NCI-H2107 treated with DMSO at 0.1 percent for 48 hours (cell line): ENCODE data around the gene NAV1.
"Not testable (repeated sequence)": the region's sequence is repeated elsewhere in the genome, so short reads cannot be mapped to it uniquely, and the experiment has no call there.

Experiments used
- DNase-seq: peaks from one replicate; lab custom pipeline; 2025; ENCODE audit not compliant: unreplicated experiment; lab: John Stamatoyannopoulos, UW

NAV1 gene

GRCh38 chr1:201562659-201563405 is 23.9 kb downstream of the NAV1 start:
- DNase-seq, result no peak

DNA sequence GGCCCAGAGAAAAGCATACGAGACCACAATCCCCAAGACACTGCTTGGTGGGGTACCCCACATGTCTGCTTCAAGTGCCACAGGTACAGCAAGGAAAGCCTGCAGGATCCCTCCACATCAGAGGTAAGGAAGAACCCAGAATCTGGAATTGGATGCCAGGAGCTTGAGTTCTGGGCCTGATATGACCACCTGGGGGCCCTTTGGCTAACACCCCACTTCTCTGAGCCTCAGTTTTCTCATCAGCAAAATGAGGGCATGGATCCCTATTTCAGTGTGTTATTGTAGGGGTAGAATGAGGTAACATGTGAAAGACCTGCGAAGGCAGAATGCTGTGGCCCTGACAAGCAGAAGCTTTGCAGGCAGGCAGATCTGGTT is 24.5 kb downstream of the NAV1 start:
- DNase-seq, result no peak

- DNase-seq, result no peak
Observed at GRCh38 chr1:201563941-201564340, 25.0 kb downstream of the NAV1 start.

DNA sequence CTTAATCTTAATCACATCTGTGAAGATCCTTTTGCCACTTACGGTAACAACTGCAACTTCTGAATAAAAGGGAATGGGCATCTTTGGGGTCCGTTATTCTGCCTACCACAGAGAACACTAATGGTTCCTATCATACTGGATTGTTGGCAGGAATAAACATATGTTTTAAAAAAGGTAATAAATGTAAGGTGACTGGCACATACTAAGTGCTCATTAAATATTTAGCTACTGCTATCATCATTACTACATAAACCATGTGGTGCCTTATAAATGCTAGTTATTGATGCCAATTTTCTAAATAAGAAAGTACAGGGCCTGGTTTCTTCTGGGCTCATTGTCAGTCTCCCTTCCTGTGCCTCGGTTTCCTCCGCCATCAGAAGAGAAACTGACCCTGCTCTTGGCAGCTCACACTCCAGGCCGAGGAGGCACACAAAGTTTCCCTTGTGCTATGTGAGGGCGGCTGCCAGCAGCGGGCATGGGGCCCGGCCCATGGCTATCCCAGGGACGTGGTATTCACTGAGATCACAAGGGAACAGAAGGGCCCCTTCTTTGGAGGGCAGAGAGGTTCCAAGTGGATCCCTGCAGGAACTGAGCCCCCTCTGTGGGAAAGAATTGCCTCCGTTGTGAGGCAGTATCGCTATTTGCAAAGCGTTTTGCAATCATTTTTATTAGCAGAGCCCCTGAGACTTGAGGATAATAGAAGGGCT is 26.2 kb downstream of the NAV1 start:
- no peak for DNase-seq

DNA sequence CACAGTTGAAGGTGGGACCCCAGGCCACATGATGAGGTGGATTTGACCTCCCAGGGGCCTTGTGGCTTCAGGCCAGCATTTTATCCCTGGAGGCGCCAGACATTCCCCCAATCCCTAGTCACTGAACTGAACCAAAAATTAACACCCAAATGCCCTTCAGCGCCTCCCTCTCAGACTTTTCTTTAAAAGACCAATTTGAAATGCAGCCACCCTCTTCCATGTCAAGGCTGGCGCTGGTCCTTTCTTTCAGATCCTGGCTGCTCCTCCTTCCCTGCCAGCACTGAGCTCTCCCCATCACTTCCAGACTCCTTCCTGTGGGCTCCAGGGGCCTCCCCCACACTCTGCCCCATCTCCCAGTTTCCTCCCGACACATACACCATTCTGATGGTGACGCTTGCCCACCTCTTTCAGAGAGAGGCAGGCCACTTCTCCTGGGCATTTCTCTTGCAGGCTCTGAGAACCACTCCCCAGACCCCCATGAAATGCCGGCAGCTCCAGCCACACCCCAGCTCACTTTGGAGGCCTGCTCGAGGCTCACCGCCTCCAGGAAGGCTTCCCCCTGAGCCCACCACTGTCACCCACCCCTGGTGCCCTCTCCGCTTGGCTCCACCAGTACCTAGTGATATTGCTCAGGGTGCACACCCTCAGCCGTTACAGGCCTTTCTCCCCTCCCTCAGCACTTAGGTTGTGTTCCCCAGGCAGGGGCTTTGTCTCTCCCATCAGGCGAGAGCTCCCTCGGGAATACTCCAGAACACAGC is 27.0 kb downstream of the NAV1 start:
- DNase-seq, result no peak

DNA sequence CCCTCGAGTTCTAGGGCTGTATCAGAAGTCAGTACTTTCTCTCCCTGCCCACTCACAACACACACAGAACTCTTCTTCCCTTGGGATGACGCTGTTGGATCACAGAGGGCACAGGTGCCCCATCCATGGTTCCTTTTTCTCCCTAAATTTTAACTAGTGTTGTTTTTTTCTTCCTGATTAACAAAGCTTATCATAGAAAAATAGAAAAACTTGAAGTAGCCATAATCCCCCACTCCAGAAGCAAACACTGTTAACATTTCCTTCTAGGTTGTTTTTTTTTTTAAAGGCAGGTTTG is 27.5 kb downstream of the NAV1 start:
- DNase-seq, result no peak

DNA sequence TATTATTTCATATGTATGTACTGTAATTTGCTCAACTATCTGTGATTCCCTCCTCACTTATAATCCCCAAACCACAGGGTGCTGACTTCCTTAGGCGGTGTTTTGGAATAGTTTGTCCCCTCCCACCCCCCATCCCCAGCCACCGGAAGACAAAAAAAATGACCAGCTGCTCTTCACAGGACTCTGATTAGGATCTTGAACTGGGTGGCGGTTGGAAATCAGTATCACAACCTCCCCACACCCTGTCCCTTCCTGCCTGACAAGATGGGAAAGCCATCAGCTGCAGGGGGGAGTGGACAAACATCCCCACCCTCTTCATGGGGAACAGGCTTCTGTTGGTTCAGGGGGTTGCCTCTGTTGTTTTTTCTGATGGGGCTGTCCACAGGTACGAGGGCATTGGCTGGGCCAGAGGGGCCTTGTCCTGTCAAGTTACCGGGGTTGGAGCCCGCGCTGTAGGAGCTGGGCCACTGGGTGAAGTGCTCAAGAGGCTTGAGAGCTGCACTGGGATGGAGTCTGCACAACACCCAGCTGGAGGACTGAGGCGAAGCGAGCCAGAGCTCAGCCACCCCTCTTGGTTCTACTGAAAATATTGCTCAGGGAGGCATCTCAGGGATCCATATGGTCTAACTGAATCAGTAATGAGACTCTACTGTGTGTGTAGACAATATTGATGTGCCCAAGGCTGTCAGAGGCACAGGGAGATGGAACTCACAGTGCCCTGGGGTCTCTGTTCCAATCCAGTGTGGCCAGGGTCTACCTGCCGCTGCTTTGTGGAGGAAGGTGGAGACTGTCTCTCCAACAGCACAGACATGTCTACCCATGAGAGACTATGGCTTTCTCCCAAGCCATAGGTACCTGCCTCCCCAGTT is 28.2 kb downstream of the NAV1 start:
- no peak for DNase-seq

DNA sequence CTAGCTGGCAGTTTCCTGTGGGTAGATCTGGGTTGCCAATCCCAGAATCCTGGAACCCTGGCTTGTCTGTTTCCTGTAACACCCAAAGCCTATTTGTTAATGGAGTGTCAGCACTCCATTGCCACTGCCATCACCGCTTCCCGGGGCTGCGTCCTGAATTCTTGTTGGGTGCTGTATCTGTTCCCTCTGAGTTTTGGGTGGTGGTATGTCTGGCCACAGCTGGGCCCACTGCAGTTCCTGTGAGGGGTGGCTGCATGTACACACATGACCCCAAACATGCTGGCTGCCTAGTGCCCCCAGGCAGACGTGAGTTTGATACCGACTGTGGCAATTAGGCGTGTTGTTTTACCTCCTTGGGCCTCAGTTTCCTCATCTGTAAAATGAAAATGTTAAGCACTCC is 29.3 kb downstream of the NAV1 start:
- DNase-seq, result no peak

DNA sequence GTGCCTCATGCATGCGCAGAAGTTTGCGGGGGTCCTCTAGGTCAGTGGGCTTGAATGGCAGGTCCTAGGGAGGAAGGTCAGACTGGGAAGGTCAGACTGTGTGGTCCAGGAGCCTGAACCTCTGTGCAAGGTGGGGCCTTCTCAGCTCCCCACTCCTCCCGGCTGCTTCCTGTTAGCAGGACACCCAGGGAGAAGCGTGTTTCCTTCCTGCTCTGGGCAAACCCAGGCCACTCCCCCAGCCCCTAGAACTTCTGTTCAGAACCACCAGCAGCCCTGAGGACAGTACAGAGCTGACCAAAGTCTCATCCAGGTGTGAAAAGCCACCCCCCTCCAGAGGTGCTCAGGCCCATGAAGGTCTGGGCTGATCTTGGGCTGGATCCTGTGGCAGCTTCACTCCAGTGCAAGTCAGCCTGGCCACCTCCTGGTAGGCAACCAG is 29.9 kb downstream of the NAV1 start:
- no peak for DNase-seq

- DNase-seq, result no peak
Observed at GRCh38 chr1:201570181-201570885, 31.4 kb downstream of the NAV1 start.

DNA sequence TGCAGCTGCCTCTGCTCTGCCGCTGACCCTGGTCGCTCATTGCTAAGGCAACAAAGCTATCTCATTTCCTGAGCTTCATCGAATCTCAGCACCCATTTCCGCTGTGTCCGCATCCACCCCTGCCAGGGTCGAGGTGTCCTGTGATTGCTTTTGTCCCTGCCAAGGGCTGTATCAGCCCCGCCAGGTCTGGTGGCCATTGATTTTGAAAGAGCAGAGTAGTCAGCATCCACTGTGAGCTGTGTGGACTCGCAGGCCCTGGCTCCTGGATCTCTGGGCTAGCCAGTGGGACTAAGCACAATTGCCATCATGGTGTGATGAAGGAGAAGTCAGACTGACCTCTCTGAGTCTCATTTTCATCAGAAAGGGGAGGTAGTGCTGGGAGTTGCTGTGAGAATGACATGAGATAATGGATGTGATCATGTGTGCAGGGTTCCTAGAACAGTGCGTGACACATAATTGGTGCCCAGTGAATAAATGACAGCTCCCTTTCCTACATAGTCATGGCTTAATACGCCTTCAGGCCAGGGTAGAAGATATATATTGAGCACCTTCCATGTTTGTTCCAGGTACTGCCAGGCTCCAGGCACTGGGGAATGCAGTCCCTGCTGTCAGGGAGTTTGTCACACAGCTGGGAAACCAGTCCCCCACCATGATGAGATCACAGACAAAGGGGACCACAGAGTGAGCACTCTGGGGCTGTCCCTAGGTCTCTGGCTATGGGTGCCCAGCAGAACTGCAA is 32.1 kb downstream of the NAV1 start:
- DNase-seq, result no peak

- DNase-seq, result no peak
Observed at GRCh38 chr1:201573030-201573429, 34.1 kb downstream of the NAV1 start.

- DNase-seq, result no peak
Observed at GRCh38 chr1:201573923-201574322, 35.0 kb downstream of the NAV1 start.

GRCh38 chr1:201575912-201576311 is 37.0 kb downstream of the NAV1 start:
- DNase-seq, result no peak

DNA sequence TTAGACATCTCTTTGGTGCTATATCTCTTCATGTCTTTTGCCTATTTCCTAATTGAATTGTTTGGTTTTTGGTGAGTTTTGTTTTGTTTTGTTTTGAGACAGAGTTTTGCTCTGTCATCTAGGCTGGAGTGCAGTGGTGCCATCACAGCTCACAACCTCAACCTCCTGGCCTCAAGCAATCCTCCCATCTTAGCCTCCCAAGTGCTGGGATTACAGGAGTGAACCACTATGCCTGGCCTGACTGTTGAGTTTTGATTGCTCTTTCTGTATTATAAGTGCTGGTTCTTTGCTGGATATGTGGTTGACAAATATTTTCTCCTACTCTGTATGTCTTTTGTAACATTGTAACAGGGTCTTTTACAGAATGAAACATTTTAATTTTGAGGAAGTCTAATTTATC is 38.0 kb downstream of the NAV1 start:
- DNase-seq, result no peak

GRCh38 chr1:201578008-201578888 is 39.3 kb downstream of the NAV1 start:
- DNase-seq, result no peak

DNA sequence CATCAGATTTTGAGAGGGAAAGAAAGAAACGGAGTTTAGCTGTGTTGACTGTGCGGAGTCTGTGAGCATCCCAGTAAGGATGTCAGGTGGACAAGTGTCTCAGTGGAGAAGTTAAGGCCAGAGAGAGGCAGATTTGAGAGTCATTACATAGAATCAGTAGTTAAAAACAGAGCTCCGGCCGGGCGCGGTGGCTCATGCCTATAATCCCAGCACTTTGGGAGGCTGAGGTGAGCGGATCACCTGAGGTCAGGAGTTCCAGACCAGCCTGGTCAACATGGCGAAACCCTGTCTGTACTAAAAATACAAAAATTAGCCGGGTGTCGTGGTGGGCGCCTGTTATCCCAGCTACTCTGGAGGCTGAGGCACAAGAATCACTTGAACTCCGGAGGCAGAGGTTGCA is 42.4 kb downstream of the NAV1 start:
- DNase-seq, result not testable (repeated sequence)

DNA sequence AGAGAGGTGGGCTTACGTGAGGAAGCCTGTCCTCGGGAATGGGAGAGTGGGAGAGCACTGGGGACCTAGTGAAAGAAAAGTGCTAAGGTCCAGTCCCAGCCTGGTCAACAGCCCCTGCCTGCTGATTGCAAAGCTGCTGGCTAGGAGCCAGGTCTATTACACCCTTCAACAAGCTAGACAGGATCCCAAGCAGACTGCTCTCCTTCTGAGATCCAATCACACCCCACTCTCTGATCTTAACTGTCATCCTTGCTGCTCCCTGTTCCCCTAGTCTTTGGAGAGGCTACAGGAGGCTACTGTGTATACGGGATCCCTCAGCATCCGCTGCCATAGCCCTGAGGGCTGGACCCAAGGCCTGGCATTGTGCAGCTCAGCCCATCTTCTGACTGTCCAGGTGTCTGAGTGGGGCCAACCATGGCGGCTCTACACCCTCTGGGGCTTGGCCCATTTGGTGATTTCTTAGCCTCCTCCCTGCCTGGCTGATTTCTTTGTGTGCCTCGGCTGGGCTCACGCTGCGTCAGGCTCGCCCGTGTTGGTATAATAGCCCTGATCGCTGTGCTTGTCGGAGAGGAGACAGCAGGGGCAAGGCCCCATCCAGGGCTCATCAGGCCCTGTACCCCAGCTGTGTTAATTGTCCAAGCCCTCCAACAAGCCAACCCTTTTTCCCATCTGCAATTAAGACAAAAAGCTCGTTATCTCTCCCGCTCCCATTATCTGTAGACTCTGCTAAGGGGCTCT is 43.9 kb downstream of the NAV1 start:
- no peak for DNase-seq
